Thoracic aorta (tissue), 2 donors: ENCODE data around the gene SKP2. TPM values are rescaled to one million over a fixed set of nuclear protein-coding genes. Genes with fewer than 3 reads are reported as not detected.

Source experiments
- ATAC-seq: fragments of 150-250 bp; one replicate; pipeline ENCODE4 v1.8.0; 2017; ENCODE audit warnings: low read depth; ENCODE audit not compliant: insufficient number of reproducible peaks, low FRiP score
- DNase-seq: peaks from one replicate; pipeline ENCODE4 v3.0.0-alpha.2; 2020; ENCODE audit warnings: low spot score
- H3K27ac ChIP-seq, 2 donors: fragments of 200-600 bp; sonication (generic); 1 replicate in 1 of 2; 2 replicates in 1 of 2; pipeline ENCODE4 v1.5.1; 2016; ENCODE audit warnings: mild to moderate bottlenecking in 2 of 2, moderate library complexity in 2 of 2
- H3K27me3 ChIP-seq: fragments of 200-600 bp; sonication (generic); replicated peaks from 2 replicates; pipeline ENCODE4 v1.6.0; 2016; ENCODE audit warnings: mild to moderate bottlenecking; ENCODE audit not compliant: insufficient read depth
- H3K36me3 ChIP-seq: fragments of 200-600 bp; sonication (generic); one replicate; pipeline ENCODE4 v1.5.1; 2016
- H3K4me1 ChIP-seq, 2 donors: fragments of 200-600 bp; sonication (generic); 1 replicate in 1 of 2; 2 replicates in 1 of 2; pipeline versions ENCODE4 v1.5.1 to v1.6.0; 2016; ENCODE audit warnings: low read depth in 2 of 2, mild to moderate bottlenecking in 1 of 2; ENCODE audit not compliant: control insufficient read depth in 1 of 2
- H3K4me3 ChIP-seq: fragments of 200-600 bp; sonication (generic); 2 replicates; pipeline ENCODE4 v1.5.1; 2016; ENCODE audit warnings: mild to moderate bottlenecking
- H3K9me3 ChIP-seq: fragments of 200-600 bp; sonication (generic); 2 replicates; pipeline ENCODE4 v1.5.1; 2016
- total RNA-seq, 2 donors: library from RNA; depleted of rRNA; stranded (reverse); fragments of >200 nt; gene quantifications; one replicate each; pipeline versions ENCODE4 v1.1.0 to v1.2.3, GENCODE V29; 2016
- TF ChIP-seq, protein P1 (sequence below): fragments of 200-600 bp; sonication (generic); IDR thresholded peaks from one replicate; pipeline ENCODE4 v1.5.1; 2019; ENCODE audit warnings: antibody characterized with exemption

The SKP2 gene
- total RNA-seq, 2 donors from 2014 or later, result 6.4 to 7.8 TPM

DNA sequence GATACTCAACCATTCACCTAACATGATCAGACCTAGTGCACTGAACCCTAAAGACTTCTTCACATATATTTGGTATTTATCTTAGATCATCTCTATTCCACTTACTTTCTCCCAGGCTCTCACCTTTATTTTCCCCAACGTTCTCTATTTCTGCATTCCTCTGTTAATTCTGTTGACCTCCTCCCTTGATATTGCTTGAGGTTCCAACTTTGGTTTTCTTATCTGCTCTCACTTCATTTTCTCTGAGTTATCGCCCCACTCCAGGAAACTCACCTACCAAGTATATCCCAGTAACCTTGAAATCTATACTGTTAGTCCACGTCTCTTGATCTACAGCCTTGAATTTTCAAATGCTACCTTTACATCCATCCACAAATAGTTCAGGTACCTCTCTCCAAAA is 80.6 kb downstream of the SKP2 start:
- H3K4me1 ChIP-seq, result peaks cover 0 to 15% of the 10 kb centered on the region in 2 donors
- no peaks in the 10 kb centered on the region for H3K36me3 ChIP-seq
- no peaks in the 10 kb centered on the region for H3K9me3 ChIP-seq
- ATAC-seq, result no peak
- H3K27ac ChIP-seq, result no peak overlapping the region
- TF ChIP-seq, protein P1, sequence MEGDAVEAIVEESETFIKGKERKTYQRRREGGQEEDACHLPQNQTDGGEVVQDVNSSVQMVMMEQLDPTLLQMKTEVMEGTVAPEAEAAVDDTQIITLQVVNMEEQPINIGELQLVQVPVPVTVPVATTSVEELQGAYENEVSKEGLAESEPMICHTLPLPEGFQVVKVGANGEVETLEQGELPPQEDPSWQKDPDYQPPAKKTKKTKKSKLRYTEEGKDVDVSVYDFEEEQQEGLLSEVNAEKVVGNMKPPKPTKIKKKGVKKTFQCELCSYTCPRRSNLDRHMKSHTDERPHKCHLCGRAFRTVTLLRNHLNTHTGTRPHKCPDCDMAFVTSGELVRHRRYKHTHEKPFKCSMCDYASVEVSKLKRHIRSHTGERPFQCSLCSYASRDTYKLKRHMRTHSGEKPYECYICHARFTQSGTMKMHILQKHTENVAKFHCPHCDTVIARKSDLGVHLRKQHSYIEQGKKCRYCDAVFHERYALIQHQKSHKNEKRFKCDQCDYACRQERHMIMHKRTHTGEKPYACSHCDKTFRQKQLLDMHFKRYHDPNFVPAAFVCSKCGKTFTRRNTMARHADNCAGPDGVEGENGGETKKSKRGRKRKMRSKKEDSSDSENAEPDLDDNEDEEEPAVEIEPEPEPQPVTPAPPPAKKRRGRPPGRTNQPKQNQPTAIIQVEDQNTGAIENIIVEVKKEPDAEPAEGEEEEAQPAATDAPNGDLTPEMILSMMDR, result no peak
- no peak for DNase-seq
- H3K27me3 ChIP-seq, result no peaks in the 10 kb centered on the region
- no peak overlapping the region for H3K4me3 ChIP-seq

Other genes starting within 250 kb of the SKP2 start
- gene CAPSL, start 213.5 kb upstream of the SKP2 start, total RNA-seq, result not detected
- not detected for gene UGT3A1, start 160.7 kb upstream of the SKP2 start, total RNA-seq
- not detected for gene UGT3A2, start 85.2 kb upstream of the SKP2 start, total RNA-seq
- gene LMBRD2, start 224 bp upstream of the SKP2 start, total RNA-seq, result 10 to 100 TPM in 1 of 2 donors, 1 to 10 TPM in 1; 9.5 to 11.0 TPM
- 10 to 100 TPM; 16.2 to 31.5 TPM for gene NADK2, start 89.8 kb downstream of the SKP2 start, total RNA-seq
- 10 to 100 TPM; 10.7 to 25.5 TPM for gene RANBP3L, start 149.8 kb downstream of the SKP2 start, total RNA-seq